NT2/D1 (cell line): ENCODE data around the gene TGM1.

ENCODE experiments used
- SUZ12 ChIP-seq: IDR thresholded peaks from 2 replicates; pipeline ENCODE4 v1.6.1; 2011; ENCODE audit not compliant: insufficient read length, insufficient read depth; ENCODE audit errors: extremely low read depth
- YY1 ChIP-seq: IDR thresholded peaks from 2 replicates; pipeline ENCODE4 v1.6.1; 2011; ENCODE audit not compliant: insufficient read length, insufficient read depth
- ZNF274 ChIP-seq: IDR thresholded peaks from 2 replicates; pipeline ENCODE4 v1.6.1; 2011; ENCODE audit warnings: mild to moderate bottlenecking, low read depth, low read length

GRCh38 chr14:24240110-24240918, 22.7 kb downstream of the TGM1 start:
- no peak for TF ChIP-seq ZNF274
- TF ChIP-seq YY1 = no peak
- no peak for TF ChIP-seq SUZ12
